H9 (cell line): ENCODE data around the gene SRPK2. TPM values are rescaled to one million over a fixed set of nuclear protein-coding genes. Genes with fewer than 3 reads are reported as not detected.

ENCODE experiments used
- DNase-seq: peaks from one replicate; pipeline ENCODE4 v3.0.0-alpha.2; 2017
- H2AFZ ChIP-seq: one replicate; pipeline ENCODE4 v1.6.1; 2013; ENCODE audit warnings: mild to moderate bottlenecking, low read length, control low read depth, moderate library complexity
- H2AK5ac ChIP-seq: 2 replicates; pipeline ENCODE4 v1.6.1; 2013; ENCODE audit warnings: low read length, control low read depth, mixed read lengths; ENCODE audit not compliant: insufficient read length
- H2BK120ac ChIP-seq: one replicate; pipeline ENCODE4 v1.6.1; 2013; ENCODE audit warnings: low read depth, mild to moderate bottlenecking, low read length, control low read depth, inconsistent platforms; ENCODE audit not compliant: poor library complexity, severe bottlenecking
- H2BK12ac ChIP-seq: 2 replicates; pipeline ENCODE4 v1.6.1; 2013; ENCODE audit warnings: low read length, control low read depth, mixed read lengths, low read depth; ENCODE audit not compliant: insufficient read length
- H2BK15ac ChIP-seq: 2 replicates; pipeline ENCODE4 v1.6.1; 2013; ENCODE audit warnings: low read depth, low read length, control low read depth
- H2BK20ac ChIP-seq: one replicate; pipeline ENCODE4 v1.6.1; 2013; ENCODE audit warnings: low read depth, mild to moderate bottlenecking, low read length, control low read depth, inconsistent platforms; ENCODE audit not compliant: poor library complexity, severe bottlenecking
- H2BK5ac ChIP-seq: 2 replicates; pipeline ENCODE4 v1.6.1; 2013; ENCODE audit warnings: low read length, control low read depth, mixed read lengths; ENCODE audit not compliant: insufficient read length
- H3K14ac ChIP-seq: 2 replicates; pipeline ENCODE4 v1.6.1; 2013; ENCODE audit warnings: low read length, control low read depth; ENCODE audit not compliant: insufficient read depth
- H3K18ac ChIP-seq: 2 replicates; pipeline ENCODE4 v1.6.1; 2013; ENCODE audit warnings: low read depth, mild to moderate bottlenecking, mixed read lengths, low read length, control low read depth; ENCODE audit not compliant: insufficient read length
- H3K23ac ChIP-seq: 2 replicates; pipeline ENCODE4 v1.6.1; 2013; ENCODE audit warnings: low read length, control low read depth, mixed read lengths, low read depth; ENCODE audit not compliant: insufficient read length
- H3K23me2 ChIP-seq: 2 replicates; pipeline ENCODE4 v1.6.1; 2013; ENCODE audit warnings: low read depth, mild to moderate bottlenecking, mixed read lengths, low read length, control low read depth; ENCODE audit not compliant: insufficient read length, poor library complexity, severe bottlenecking
- H3K27ac ChIP-seq: 2 replicates; pipeline ENCODE4 v1.5.1; 2013; ENCODE audit warnings: low read length, control low read depth, mixed read lengths, low read depth; ENCODE audit not compliant: insufficient read length
- H3K27me3 ChIP-seq: 2 replicates; pipeline ENCODE4 v1.6.1; 2013; ENCODE audit warnings: low read length, control low read depth, inconsistent platforms; ENCODE audit not compliant: insufficient read depth
- H3K4ac ChIP-seq: 2 replicates; pipeline ENCODE4 v1.6.1; 2013; ENCODE audit warnings: low read depth, mild to moderate bottlenecking, control low read depth, inconsistent platforms, low read length, moderate library complexity
- H3K4me1 ChIP-seq: 2 replicates; pipeline ENCODE4 v1.6.1; 2013; ENCODE audit warnings: low read length, control low read depth, inconsistent platforms; ENCODE audit not compliant: insufficient read depth
- H3K4me2 ChIP-seq: 2 replicates; pipeline ENCODE4 v1.6.1; 2013; ENCODE audit warnings: low read length, control low read depth, mixed read lengths; ENCODE audit not compliant: insufficient read length, insufficient read depth
- H3K56ac ChIP-seq: 2 replicates; pipeline ENCODE4 v1.6.1; 2013; ENCODE audit warnings: low read depth, mild to moderate bottlenecking, mixed read lengths, low read length, control low read depth; ENCODE audit not compliant: insufficient read length
- H3K79me1 ChIP-seq: 2 replicates; pipeline ENCODE4 v1.6.1; 2013; ENCODE audit warnings: low read depth, mild to moderate bottlenecking, moderate library complexity, low read length, control low read depth, inconsistent platforms; ENCODE audit not compliant: insufficient read depth, poor library complexity, severe bottlenecking
- H3K79me2 ChIP-seq: 2 replicates; pipeline ENCODE4 v1.6.1; 2013; ENCODE audit warnings: low read length, control low read depth, inconsistent platforms; ENCODE audit not compliant: insufficient read depth
- H3K9ac ChIP-seq: 2 replicates; pipeline ENCODE4 v1.6.1; 2013; ENCODE audit warnings: low read length, control low read depth, mixed read lengths; ENCODE audit not compliant: insufficient read length; ENCODE audit errors: extremely low read depth
- H3K9me3 ChIP-seq: one replicate; pipeline ENCODE4 v1.6.1; 2013; ENCODE audit warnings: low read depth, low read length, inconsistent platforms; ENCODE audit not compliant: control insufficient read depth
- H3T11ph ChIP-seq: one replicate; pipeline ENCODE4 v1.6.1; 2013; ENCODE audit warnings: mild to moderate bottlenecking, low read length, control low read depth, inconsistent platforms
- H4K20me1 ChIP-seq: one replicate; pipeline ENCODE4 v1.6.1; 2013; ENCODE audit not compliant: control insufficient read depth, insufficient read length, insufficient read depth
- H4K5ac ChIP-seq: 2 replicates; pipeline ENCODE4 v1.6.1; 2013; ENCODE audit warnings: low read depth, mild to moderate bottlenecking, mixed read lengths, low read length, control low read depth; ENCODE audit not compliant: insufficient read length
- H4K8ac ChIP-seq: replicated peaks from 2 replicates; pipeline ENCODE4 v1.6.1; 2013; ENCODE audit warnings: low read length, control low read depth, mixed read lengths, low read depth; ENCODE audit not compliant: insufficient read length
- H4K91ac ChIP-seq: 2 replicates; pipeline ENCODE4 v1.6.1; 2013; ENCODE audit warnings: low read depth, mild to moderate bottlenecking, moderate library complexity, mixed read lengths, low read length, control low read depth; ENCODE audit not compliant: insufficient read length
- H3K27ac Mint-ChIP-seq, 3 experiments: 2 replicates in 2 of 3; 3 replicates in 1 of 3; pipeline ENCODE4 v1.8.0; 2020 to 2021; ENCODE audit warnings: mixed read lengths in 3 of 3, mild to moderate bottlenecking in 1 of 3, moderate library complexity in 1 of 3
- H3K27me3 Mint-ChIP-seq: 2 replicates; pipeline ENCODE4 v1.8.0; 2021; ENCODE audit warnings: low read depth, mild to moderate bottlenecking, moderate library complexity, mixed read lengths
- H3K36me3 Mint-ChIP-seq, 3 experiments: 2 replicates in 2 of 3; 3 replicates in 1 of 3; pipeline ENCODE4 v1.8.0; 2020 to 2021; ENCODE audit warnings: low read depth in 3 of 3, mixed read lengths in 3 of 3; ENCODE audit not compliant: insufficient read depth in 1 of 3
- H3K4me1 Mint-ChIP-seq, 2 experiments: 2 replicates each; pipeline ENCODE4 v1.8.0; 2020; ENCODE audit warnings: mixed read lengths in 2 of 2
- H3K4me3 Mint-ChIP-seq, 2 experiments: 2 replicates in 1 of 2; 3 replicates in 1 of 2; pipeline ENCODE4 v1.8.0; 2020 to 2021; ENCODE audit warnings: mild to moderate bottlenecking in 2 of 2, mixed read lengths in 2 of 2, moderate library complexity in 1 of 2
- H3K9me3 Mint-ChIP-seq, 2 experiments: 2 replicates in 1 of 2; 3 replicates in 1 of 2; pipeline ENCODE4 v1.8.0; 2020; ENCODE audit warnings: mild to moderate bottlenecking in 2 of 2, mixed read lengths in 2 of 2, moderate library complexity in 1 of 2
- CTCF ChIP-seq: fragments of 200-600 bp; sonication (generic); conservative IDR thresholded peaks from 3 replicates; pipeline ENCODE4 v1.8.0; 2021; ENCODE audit warnings: antibody characterized with exemption, mild to moderate bottlenecking
- WGBS: extraction: QIAGEN DNeasy Blood & Tissue Kit; methylation state at CpG from one replicate; pipeline ENCODE4 v1.1.7; 2013; ENCODE audit warnings: missing lambda C conversion rate, low lambda C conversion rate, mixed read lengths; ENCODE audit not compliant: insufficient read length; ENCODE audit errors: extremely low coverage; 5-methylcytosine and 5-hydroxymethylcytosine counted together
- total RNA-seq: library from RNA; stranded (reverse); gene quantifications from 2 replicates; pipeline ENCODE4 v1.2.1, GENCODE V29; 2021

Gene SRPK2
- total RNA-seq, 1 experiment from 2014 or later, result 41.1 TPM

- no peak overlapping the region for H2BK20ac ChIP-seq
These were observed 315.6 kb downstream of the SRPK2 start for GRCh38 chr7:105073143-105073542.

More at GRCh38 chr7:105073143-105073542, 315.6 kb downstream of the SRPK2 start:
- Histone ChIP-seq H2BK15ac (no peak overlapping the region), H3K23ac (no peak overlapping the region), H3K56ac (no peak overlapping the region), H2BK12ac (no peak overlapping the region), H2AK5ac (no peak overlapping the region), H3K14ac (no peak overlapping the region), H3K79me2 (no peaks in the 10 kb centered on the region), H4K20me1 (no peaks in the 10 kb centered on the region), H3T11ph (no peak overlapping the region), H3K4me1 (no peaks in the 10 kb centered on the region), H3K9me3 (no peaks in the 10 kb centered on the region), H3K79me1 (no peaks in the 10 kb centered on the region), H4K8ac (no peak overlapping the region), H3K27me3 (no peaks in the 10 kb centered on the region), H3K18ac (no peak overlapping the region), H2AFZ (no peak overlapping the region), H3K9ac (no peak overlapping the region), H2BK120ac (no peak overlapping the region), H2BK5ac (no peak overlapping the region), H3K4me2 (no peak overlapping the region), H3K23me2 (no peaks in the 10 kb centered on the region), H3K27ac (no peak overlapping the region), H4K5ac (no peak overlapping the region), H3K4ac (no peak overlapping the region), H4K91ac (no peak overlapping the region)
- WGBS, result no CpG with 5 or more reads among the region's 1 CpG
- H3K36me3 Mint-ChIP-seq, result peaks cover 36 to 87% (median 83%) of the 10 kb centered on the region in 3 experiments; a peak in 6 of 7 replicates
- TF ChIP-seq CTCF, result no peak
- no peaks in the 10 kb centered on the region for H3K9me3 Mint-ChIP-seq
- H3K4me1 Mint-ChIP-seq, result no peaks in the 10 kb centered on the region
- no peak overlapping the region for H3K4me3 Mint-ChIP-seq
- no peak overlapping the region for H3K27ac Mint-ChIP-seq
- no peak for DNase-seq
- H3K27me3 Mint-ChIP-seq, result no peaks in the 10 kb centered on the region
